Caco-2 (cell line): ENCODE data around the gene AMBP. TPM values are rescaled to one million over a fixed set of nuclear protein-coding genes. Genes with fewer than 3 reads are reported as not detected.

Source experiments
- BruUV-seq: library from RNA; stranded (reverse); fragments of 400-500 nt; replicated peaks from 2 replicates; lab custom pipeline; 2021; lab: Mats Ljungman, UMichigan
- CTCF ChIA-PET: fragments of 300-600 bp; sonication (Branson Sonifier 250); formaldehyde crosslinking; loops from one replicate; lab custom pipeline; 2022; ENCODE audit warnings: antibody characterized with exemption; lab: Charles Lee
- POLR2A ChIA-PET: fragments of 300-600 bp; sonication (Branson Sonifier 250); formaldehyde crosslinking; loops from one replicate; lab custom pipeline; 2022; ENCODE audit warnings: antibody characterized with exemption; lab: Charles Lee
- DNase-seq, 2 experiments: peaks; one replicate each; pipeline versions ENCODE4 v3.0.0 to v3.0.0-alpha.2; 2020 to 2022
- H3K27me3 ChIP-seq: replicated peaks from 2 replicates; pipeline ENCODE4 v1.6.0; 2011; ENCODE audit warnings: low read length; ENCODE audit not compliant: control insufficient read depth, insufficient read depth
- H3K36me3 ChIP-seq: 2 replicates; pipeline ENCODE4 v1.5.1; 2011; ENCODE audit warnings: low read length; ENCODE audit not compliant: control insufficient read depth, insufficient read depth
- H3K4me1 ChIP-seq: fragments of 250-450 bp; sonication (Bioruptor Pico); 2 replicates; pipeline ENCODE4 v1.5.1; 2020; ENCODE audit warnings: mild to moderate bottlenecking
- H3K4me3 ChIP-seq: 2 replicates; pipeline ENCODE4 v1.5.1; 2011; ENCODE audit warnings: low read depth, mild to moderate bottlenecking, control low read depth, low read length
- H3K9me3 ChIP-seq: fragments of 250-450 bp; sonication (Bioruptor Pico); 2 replicates; pipeline ENCODE4 v1.5.1; 2020; ENCODE audit warnings: mild to moderate bottlenecking, moderate library complexity
- H3K27ac Mint-ChIP-seq: one replicate; pipeline ENCODE4 v1.8.0; 2022; ENCODE audit warnings: mixed read lengths; ENCODE audit not compliant: unreplicated experiment
- H3K27me3 Mint-ChIP-seq: one replicate; pipeline ENCODE4 v1.8.0; 2022; ENCODE audit warnings: mixed read lengths; ENCODE audit not compliant: insufficient read depth, unreplicated experiment
- H3K36me3 Mint-ChIP-seq: one replicate; pipeline ENCODE4 v1.8.0; 2022; ENCODE audit warnings: mild to moderate bottlenecking, mixed read lengths; ENCODE audit not compliant: insufficient read depth, unreplicated experiment
- H3K4me1 Mint-ChIP-seq: one replicate; pipeline ENCODE4 v1.8.0; 2022; ENCODE audit warnings: low read depth, mixed read lengths; ENCODE audit not compliant: unreplicated experiment
- H3K4me3 Mint-ChIP-seq: one replicate; pipeline ENCODE4 v1.8.0; 2022; ENCODE audit warnings: mild to moderate bottlenecking, moderate library complexity, mixed read lengths; ENCODE audit not compliant: unreplicated experiment
- H3K9me3 Mint-ChIP-seq: one replicate; pipeline ENCODE4 v1.8.0; 2022; ENCODE audit warnings: mixed read lengths; ENCODE audit not compliant: unreplicated experiment
- CTCF ChIP-seq, 2 experiments: fragments of 200-600 bp in 1 of 2; IDR thresholded peaks; 1 replicate in 1 of 2; 2 replicates in 1 of 2; pipeline versions ENCODE4 v1.5.1 to v1.8.0; 2011 to 2022; ENCODE audit warnings: antibody characterized with exemption in 1 of 2, control low read depth in 1 of 2, inconsistent platforms in 1 of 2, low read depth in 1 of 2, low read length in 1 of 2, mild to moderate bottlenecking in 1 of 2, moderate library complexity in 1 of 2; ENCODE audit not compliant: insufficient read depth in 1 of 2, severe bottlenecking in 1 of 2, unreplicated experiment in 1 of 2
- intact Hi-C: fragments of 100-400 bp; cut with micrococcal nuclease; formaldehyde crosslinking; loops from one replicate; pipeline ENCODE4 v1.10.0; 2022; ENCODE audit not compliant: unreplicated experiment
- total RNA-seq: library from RNA; stranded (reverse); gene quantifications from 2 replicates; pipeline ENCODE4 v1.2.3, GENCODE V29; 2022

The AMBP gene
- total RNA-seq, 1 experiment from 2014 or later, result 2.2 TPM

GRCh38 chr9:114081441-114082016, 3.4 kb upstream of the AMBP start:
- peaks cover 52% of the 10 kb centered on the region for H3K4me1 ChIP-seq
- POLR2A ChIA-PET, result interaction anchor here (1.0 kb wide), 1 partner anchor 72 kb away, joined by 3 read pairs; no protein-coding TSS in a partner anchor

GRCh38 chr9:114080773-114081440, 2.8 kb upstream of the AMBP start:
- ChIA-PET POLR2A (interaction anchor here (1.0 kb wide), 1 partner anchor 73 kb away, joined by 3 read pairs; no protein-coding TSS in a partner anchor), CTCF (interaction anchor here (0.8 to 1.0 kb wide), 2 partner anchors 27 to 210 kb away, joined by 3 to 9 read pairs; no protein-coding TSS in a partner anchor)
- intact Hi-C loops, result loop anchor here (1.0 to 5.0 kb wide), 5 partner anchors 9 to 344 kb away; no protein-coding TSS in a partner anchor
- Mint-ChIP-seq H3K27me3 (no peaks in the 10 kb centered on the region), H3K9me3 (no peaks in the 10 kb centered on the region), H3K27ac (peak overlapping the region; percentile 83), H3K4me1 (peaks cover 45% of the 10 kb centered on the region), H3K36me3 (peaks cover 5% of the 10 kb centered on the region), H3K4me3 (peak overlapping the region; percentile 32)
- H3K36me3 ChIP-seq, result 0 out of 2 replicates have a peak, but pooled peaks cover 2% of the 10 kb centered on the region
- peak; percentile 88 to 89 for DNase-seq
- peaks cover 6% of the 10 kb centered on the region; the same call in 1 of the 2 replicates for H3K9me3 ChIP-seq
- peaks cover 52% of the 10 kb centered on the region for H3K4me1 ChIP-seq
- no peak for TF ChIP-seq CTCF (IDR thresholded peaks at IDR 0.05; ENCODE audit: insufficient read depth in 1 of 2, low read depth in 1 of 2, low read length in 1 of 2, severe bottlenecking in 1 of 2, unreplicated experiment in 1 of 2)
- BruUV-seq, result no TSS peak
- H3K27me3 ChIP-seq, result no peaks in the 10 kb centered on the region
- no peak overlapping the region for H3K4me3 ChIP-seq

More at GRCh38 chr9:114081441-114082016, 3.4 kb upstream of the AMBP start:
- peak overlapping the region; percentile 83 for H3K27ac Mint-ChIP-seq
- intact Hi-C loops, result loop anchor here (1.0 to 5.0 kb wide), 8 partner anchors 17 to 344 kb away; partner anchors contain the start of gene COL27A1
- Histone ChIP-seq H3K27me3 (no peaks in the 10 kb centered on the region), H3K36me3 (0 out of 2 replicates have a peak, but pooled peaks cover 2% of the 10 kb centered on the region), H3K9me3 (peaks cover 6% of the 10 kb centered on the region; the same call in 1 of the 2 replicates), H3K4me3 (no peak overlapping the region)
- DNase-seq, result peak in 1 of 2 experiments; percentile 38
- TF ChIP-seq CTCF (IDR thresholded peaks at IDR 0.05; ENCODE audit: insufficient read depth in 1 of 2, low read depth in 1 of 2, low read length in 1 of 2, severe bottlenecking in 1 of 2, unreplicated experiment in 1 of 2), result no peak
- CTCF ChIA-PET, result interaction anchor here (0.8 to 1.7 kb wide), 4 partner anchors 12 to 209 kb away, joined by 3 to 23 read pairs (median 10); partner anchors contain the start of gene COL27A1
- TSS peak; percentile 90 for BruUV-seq
- H3K27me3 Mint-ChIP-seq, result no peaks in the 10 kb centered on the region
- peaks cover 45% of the 10 kb centered on the region for H3K4me1 Mint-ChIP-seq
- no peaks in the 10 kb centered on the region for H3K9me3 Mint-ChIP-seq
- peaks cover 5% of the 10 kb centered on the region for H3K36me3 Mint-ChIP-seq
- peak overlapping the region; percentile 32 for H3K4me3 Mint-ChIP-seq

DNA sequence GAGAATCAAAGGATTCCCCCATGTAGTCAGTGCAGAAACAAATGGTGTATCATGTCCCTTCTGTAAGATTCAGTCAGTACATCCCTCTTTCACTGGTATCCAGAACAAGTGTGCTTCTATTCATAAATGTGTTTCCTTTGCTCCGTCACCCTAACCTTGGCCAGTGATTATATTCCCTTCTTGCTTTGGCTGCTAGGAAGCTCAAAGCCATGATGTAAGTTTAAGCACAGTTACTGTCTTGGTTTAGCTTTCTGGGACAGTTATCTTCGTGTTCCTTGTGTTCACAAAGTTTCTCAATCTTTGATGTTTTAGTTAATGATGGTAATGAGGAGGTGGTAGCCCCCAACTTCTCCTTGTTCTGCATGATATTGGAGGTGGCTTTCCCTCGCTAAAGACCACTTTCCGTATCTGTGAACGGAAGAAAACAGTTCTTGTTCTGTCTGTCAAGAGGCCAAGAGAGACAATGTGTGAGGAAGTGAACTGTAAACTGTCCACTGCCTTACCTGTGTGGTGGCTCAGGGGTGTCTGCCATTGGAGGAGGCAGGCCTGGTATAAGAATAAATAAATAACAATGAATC, 2.2 kb upstream of the AMBP start:
- peak overlapping the region; percentile 32 for H3K4me3 Mint-ChIP-seq
- peak overlapping the region; percentile 83 for H3K27ac Mint-ChIP-seq
- H3K27me3 Mint-ChIP-seq, result no peaks in the 10 kb centered on the region
- Histone ChIP-seq H3K4me3 (no peak overlapping the region), H3K27me3 (no peaks in the 10 kb centered on the region), H3K9me3 (peaks cover 6% of the 10 kb centered on the region; the same call in 1 of the 2 replicates), H3K36me3 (0 out of 2 replicates have a peak, but pooled peaks cover 2% of the 10 kb centered on the region), H3K4me1 (peaks cover 53% of the 10 kb centered on the region)
- intact Hi-C loops, result loop anchor here (1.0 to 5.0 kb wide), 5 partner anchors 8 to 343 kb away; no protein-coding TSS in a partner anchor
- H3K36me3 Mint-ChIP-seq, result no peaks in the 10 kb centered on the region
- ChIA-PET CTCF (interaction anchor here (1.0 kb wide), 1 partner anchor 28 kb away, joined by 9 read pairs; no protein-coding TSS in a partner anchor), POLR2A (interaction anchor here (1.0 kb wide), 1 partner anchor 73 kb away, joined by 3 read pairs; no protein-coding TSS in a partner anchor)
- TF ChIP-seq CTCF (IDR thresholded peaks at IDR 0.05; ENCODE audit: insufficient read depth in 1 of 2, low read depth in 1 of 2, low read length in 1 of 2, severe bottlenecking in 1 of 2, unreplicated experiment in 1 of 2), result no peak
- DNase-seq, result no peak
- BruUV-seq, result TSS peak; percentile 75
- no peaks in the 10 kb centered on the region for H3K9me3 Mint-ChIP-seq
- H3K4me1 Mint-ChIP-seq, result peaks cover 45% of the 10 kb centered on the region
